ENCODE results near the gene OR5H15.
"Not testable (repeated sequence)": the region's sequence is repeated elsewhere in the genome, so short reads cannot be mapped to it uniquely, and the experiment has no call there.

The OR5H15 gene

GRCh38 chr3:98166396-98166795, at the start of gene OR5H15:
TSS of gene OR5H15 (plus strand) at chr3:98166696. CDS start at chr3:98168700, 2,004 bp downstream.
- no peak for DNase-seq

GRCh38 chr3:98130421-98130820, 36.1 kb upstream of the OR5H15 start, which contains the start of gene OR5H1:
TSS of gene OR5H1 (plus strand) at chr3:98130721. CDS start at chr3:98132698, 1,977 bp downstream.
- DNase-seq, result no peak

- DNase-seq, result no peak
Observed at GRCh38 chr3:98136631-98137030, 29.9 kb upstream of the OR5H15 start.

- not testable (repeated sequence) for DNase-seq
Observed at GRCh38 chr3:98137826-98138557, 28.5 kb upstream of the OR5H15 start.

- no peak for DNase-seq
Observed at GRCh38 chr3:98140531-98140930, 26.0 kb upstream of the OR5H15 start.

GRCh38 chr3:98147179-98147578, 19.3 kb upstream of the OR5H15 start, which contains the start of gene OR5H14:
TSS of gene OR5H14 (plus strand) at chr3:98147479. CDS start at chr3:98149386, 1,907 bp downstream.
- DNase-seq, result no peak

GRCh38 chr3:98148751-98149150, 17.7 kb upstream of the OR5H15 start:
- DNase-seq, result no peak

GRCh38 chr3:98149456-98149855, 17.0 kb upstream of the OR5H15 start:
- not testable (repeated sequence) for DNase-seq

GRCh38 chr3:98151241-98151640, 15.3 kb upstream of the OR5H15 start:
- DNase-seq, result no peak

GRCh38 chr3:98171071-98171470, 4.6 kb downstream of the OR5H15 start:
- DNase-seq, result no peak

- DNase-seq, result no peak
Observed at GRCh38 chr3:98172621-98173020, 6.1 kb downstream of the OR5H15 start.

GRCh38 chr3:98180319-98180890, 13.9 kb downstream of the OR5H15 start:
- DNase-seq, result no peak

- DNase-seq, result no peak
Observed at GRCh38 chr3:98182196-98182595, 15.7 kb downstream of the OR5H15 start.

GRCh38 chr3:98185180-98185579, 18.7 kb downstream of the OR5H15 start:
- no peak for DNase-seq

GRCh38 chr3:98188545-98188944, 22.0 kb downstream of the OR5H15 start:
- no peak for DNase-seq

- DNase-seq, result not testable (repeated sequence)
Observed at GRCh38 chr3:98190911-98191310, 24.4 kb downstream of the OR5H15 start.

GRCh38 chr3:98196293-98196692, 29.8 kb downstream of the OR5H15 start:
- not testable (repeated sequence) for DNase-seq

- no peak for DNase-seq
Observed at GRCh38 chr3:98199020-98199419, 32.5 kb downstream of the OR5H15 start.

GRCh38 chr3:98209244-98209643, 42.7 kb downstream of the OR5H15 start:
- no peak for DNase-seq

GRCh38 chr3:98213276-98213675, 46.8 kb downstream of the OR5H15 start:
- DNase-seq, result no peak

GRCh38 chr3:98215051-98215450, 48.6 kb downstream of the OR5H15 start:
- DNase-seq, result no peak

All from KG1 (cell line).